Kidney capillary endothelial cell (primary cell): ENCODE measurements around the gene GUCD1.

Experiments
- DNase-seq: peaks from one replicate; pipeline ENCODE4 v3.0.0-alpha.2; 2018; ENCODE audit warnings: low spot score

Gene GUCD1

DNA sequence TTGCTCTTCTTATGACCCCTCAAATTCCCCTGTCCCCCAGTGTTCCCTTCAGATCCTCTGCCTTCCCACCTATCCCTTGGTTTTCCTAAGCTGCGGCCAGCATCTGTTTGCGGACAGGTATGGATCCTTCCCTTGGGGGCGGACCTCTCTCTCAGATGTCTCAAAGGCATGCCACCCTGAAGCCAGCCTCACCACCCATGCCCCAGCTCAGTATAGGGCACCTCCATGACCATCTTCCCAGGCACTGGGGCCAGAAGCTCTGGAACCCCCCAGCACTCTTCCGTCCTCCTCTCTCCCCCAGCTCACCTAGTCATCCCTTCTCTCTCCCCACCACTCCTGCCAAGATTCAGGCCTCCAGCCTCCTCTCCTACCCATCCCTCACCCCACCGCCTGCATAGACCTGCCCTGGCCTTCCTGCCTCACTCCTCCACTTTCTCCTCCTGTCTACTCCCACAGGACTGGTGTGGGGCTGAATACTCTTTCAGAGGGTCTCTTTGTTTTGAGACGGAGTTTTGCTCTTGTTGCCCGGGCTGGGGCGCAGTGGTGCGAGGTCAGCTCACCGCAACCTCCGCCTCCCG lies 35.7 kb upstream of the GUCD1 start:
- no peak for DNase-seq

- DNase-seq, result no peak
These were observed 34.6 kb upstream of the GUCD1 start for GRCh38 chr22:24589518-24590030.

- DNase-seq, result no peak
These were observed 34.0 kb upstream of the GUCD1 start for GRCh38 chr22:24588757-24589481.

DNA sequence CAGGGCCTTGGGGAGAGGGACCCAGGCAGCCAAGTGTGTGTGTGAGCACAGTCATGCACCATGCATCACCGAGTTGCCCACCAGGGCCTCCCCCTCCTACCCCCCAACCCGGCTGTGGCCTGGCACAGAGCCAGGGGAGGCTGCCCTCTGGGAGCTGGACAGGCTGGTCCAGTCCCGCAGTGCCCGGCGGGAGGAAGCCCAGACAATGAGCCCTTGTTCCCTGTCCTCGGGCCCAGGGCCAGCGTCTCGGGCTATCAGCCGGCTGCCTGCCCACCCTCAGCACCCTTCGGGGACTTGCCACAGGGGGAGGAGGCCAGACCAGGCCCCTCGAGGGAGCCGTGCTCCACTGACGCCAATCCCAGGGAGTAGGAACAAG lies 33.4 kb upstream of the GUCD1 start:
- DNase-seq, result no peak

DNA sequence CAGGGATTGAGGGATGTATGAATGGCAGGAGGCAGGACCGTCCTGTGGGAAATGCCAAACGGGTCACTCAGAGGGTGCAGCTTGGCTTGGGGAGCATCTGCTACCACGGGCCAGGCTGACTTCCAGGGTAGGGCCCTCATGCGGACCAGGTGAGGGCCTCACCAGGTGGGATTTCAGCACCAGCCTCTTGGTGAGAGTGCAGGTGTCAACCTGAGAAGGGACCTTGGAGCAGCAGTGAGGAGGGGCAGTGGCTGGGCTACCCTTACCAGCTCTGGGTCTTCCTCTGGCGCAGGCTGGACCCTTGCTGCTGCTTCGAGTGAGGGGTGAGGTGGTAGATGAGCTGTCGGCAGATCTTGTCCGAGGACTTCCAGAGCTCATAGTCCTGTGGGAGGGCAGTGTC lies 33.0 kb upstream of the GUCD1 start:
- no peak for DNase-seq

DNA sequence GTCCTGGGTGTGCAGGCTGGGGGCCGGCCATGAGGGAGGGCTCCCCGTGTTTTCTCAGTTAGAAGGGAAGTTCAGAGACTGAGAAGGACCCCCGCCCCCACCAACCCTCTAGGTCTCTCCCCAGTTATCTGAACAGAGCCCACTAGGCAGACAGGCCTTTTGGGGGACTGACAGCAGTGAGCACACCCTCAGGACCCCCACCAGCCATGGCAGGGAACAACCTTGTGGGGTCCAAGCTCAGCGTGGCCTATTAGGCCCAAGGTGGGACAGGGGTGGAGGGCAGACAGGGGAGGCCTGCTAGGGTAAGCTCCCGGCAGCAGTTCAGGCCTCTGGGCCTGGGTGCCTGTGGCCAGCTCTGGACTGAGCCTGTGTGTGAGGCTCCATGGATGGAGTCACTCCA lies 32.3 kb upstream of the GUCD1 start:
- no peak for DNase-seq

DNA sequence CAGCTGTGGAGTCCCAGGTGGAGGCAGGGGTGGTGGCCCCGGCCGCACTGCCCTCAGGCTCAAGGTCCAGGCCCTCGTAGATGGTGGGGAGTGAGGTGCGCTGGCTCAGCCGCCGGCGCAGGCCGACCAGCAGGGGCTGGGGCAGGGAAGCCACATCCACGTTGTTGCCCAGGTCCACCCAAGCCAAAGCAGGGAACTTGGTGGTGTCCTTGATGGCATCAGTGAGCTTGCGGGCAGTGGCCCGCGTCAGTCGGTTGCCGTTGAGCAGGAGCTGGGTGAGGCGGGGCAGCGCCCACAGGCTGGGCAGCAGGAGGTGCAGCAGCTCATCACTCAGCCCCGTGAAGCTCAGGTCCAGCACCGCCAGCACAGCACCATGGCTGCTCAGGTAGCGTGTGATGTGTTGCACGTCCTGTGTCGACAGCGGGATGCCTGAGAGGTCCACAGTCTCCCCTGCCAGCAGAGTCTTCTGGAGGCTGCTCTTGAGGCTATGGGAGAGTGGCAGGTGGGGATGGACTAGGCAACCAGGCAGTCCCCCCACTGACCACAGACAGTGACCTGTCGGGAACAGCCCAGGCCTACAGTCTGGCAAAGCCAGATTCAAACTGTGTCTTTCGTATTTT lies 31.1 kb upstream of the GUCD1 start:
- DNase-seq, result no peak

DNA sequence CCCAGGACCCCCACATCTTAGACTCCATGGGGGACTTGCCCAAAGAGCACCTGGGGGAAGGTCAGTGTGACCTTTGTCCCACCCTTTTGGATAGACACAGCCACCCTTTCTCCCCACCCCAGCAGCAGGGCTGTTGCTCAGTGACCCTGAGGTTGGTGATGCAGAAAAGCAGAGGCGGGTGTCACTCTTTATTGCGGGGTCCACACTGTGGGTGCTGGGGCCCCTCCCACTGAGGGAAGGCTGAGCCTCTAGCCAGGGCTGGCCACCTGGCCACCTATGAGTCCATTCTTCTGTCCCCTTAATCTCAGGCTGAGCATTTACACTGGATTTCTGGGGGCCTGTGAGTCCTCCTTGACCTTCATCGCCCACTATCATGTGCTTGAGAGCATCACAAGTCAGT lies 30.5 kb upstream of the GUCD1 start:
- no peak for DNase-seq

DNA sequence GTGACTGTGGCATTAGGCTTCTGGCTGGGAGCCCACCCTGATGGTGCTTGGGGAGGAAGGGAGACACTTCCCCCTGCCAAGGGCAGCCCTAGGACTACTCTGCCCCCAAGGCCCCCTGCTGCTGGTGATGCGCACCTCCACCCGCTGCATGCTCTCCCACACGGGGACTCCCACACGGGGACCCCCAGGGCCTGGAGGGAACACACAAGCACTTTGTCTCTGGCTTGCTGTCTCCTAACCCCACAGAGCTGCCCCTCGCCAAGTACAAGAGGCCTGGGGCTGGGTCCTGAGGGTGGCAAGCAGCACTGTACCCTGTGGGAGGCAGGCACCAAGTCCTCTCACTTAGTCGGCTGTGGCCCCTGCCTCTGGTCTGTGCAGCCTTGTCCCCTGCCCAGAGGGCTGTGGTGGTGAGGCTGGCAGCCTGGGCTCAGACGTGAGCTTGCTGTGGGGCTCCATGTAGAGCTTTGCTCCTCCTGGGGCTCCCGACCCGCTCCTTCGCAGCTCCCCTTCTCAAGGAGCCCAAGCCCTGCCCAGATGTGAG lies 30.0 kb upstream of the GUCD1 start:
- DNase-seq, result no peak

GRCh38 chr22:24584166-24584790 lies 29.3 kb upstream of the GUCD1 start:
- no peak for DNase-seq

DNA sequence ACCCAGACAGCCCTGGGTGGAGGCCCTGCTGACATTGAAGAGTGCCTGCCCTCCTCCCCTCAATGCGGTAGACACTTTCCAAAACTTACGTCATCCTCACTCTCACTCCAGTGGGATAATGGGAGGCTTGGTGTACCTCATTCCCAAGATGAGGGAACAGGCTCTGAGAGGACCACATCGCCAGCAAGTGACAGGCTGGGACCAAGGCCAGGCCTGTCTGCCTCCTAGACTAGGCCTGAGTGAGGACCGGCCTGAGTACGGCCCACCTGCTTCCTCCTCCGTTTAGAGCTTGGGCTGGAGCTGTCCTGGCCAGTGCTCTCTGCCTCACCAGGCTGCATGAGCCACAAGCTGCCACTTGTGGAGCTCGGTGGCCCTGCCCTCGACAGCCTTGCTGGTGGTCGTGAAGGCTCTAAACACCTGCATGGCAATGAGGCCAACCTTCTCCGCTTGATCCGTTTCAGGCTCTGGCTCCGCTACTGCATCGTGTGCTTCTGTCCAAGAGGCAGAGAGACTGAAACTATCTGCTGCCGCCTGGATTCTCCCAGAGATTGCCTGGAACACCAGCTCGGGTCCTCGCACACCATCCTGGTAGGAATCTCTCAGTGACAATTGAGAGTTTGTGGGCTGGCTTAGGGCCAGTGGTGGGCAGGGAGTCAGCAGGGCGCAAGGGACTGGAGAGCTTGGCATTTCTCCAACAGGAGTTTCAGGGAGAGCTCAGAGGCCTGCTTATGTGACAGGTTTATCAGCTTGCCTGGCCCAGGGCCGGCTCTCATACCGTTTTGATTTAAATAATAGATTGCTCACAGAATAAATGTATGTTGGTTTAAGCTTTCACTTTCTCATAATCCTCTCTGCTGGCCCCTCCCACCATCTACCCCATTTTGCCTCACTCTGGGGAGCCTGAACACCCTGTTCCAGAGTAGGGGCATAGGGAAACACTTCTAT lies 28.6 kb upstream of the GUCD1 start:
- no peak for DNase-seq

GRCh38 chr22:24582056-24582814 lies 27.3 kb upstream of the GUCD1 start:
- no peak for DNase-seq

DNA sequence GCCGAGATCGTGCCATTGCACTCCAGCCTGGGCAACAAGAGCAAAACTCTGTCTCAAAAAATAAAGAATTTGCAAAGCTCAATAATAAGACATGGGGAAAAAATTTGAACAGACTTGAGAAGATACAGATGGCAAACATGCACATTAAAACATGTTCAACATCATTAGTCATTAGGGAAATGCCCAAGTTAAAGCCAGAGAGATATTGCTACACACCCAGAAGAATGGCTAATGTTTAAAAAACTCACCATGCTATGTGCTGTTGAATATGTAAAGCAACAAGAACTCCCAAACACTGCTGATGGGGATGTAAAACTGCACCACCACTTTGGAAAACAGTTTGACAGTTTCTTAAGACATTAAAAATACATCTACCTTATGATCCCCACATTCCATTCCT lies 25.3 kb upstream of the GUCD1 start:
- no peak for DNase-seq

DNA sequence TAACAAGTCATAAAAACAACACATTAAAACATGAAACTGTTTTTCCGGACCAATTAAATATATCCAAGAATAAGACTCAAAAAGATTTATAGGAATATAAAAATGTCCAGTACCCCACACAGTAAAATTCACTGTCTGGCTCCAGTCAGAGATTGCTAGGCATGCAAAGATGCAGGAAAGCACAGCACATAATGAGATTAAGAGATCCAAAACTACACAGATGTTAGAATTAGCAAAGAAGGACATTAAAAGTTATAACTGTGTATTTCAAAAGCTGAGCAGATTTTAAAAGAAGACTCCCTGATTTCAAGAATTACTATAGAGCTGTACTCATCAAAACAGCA lies 24.3 kb upstream of the GUCD1 start:
- DNase-seq, result no peak

GRCh38 chr22:24578355-24579257 lies 23.7 kb upstream of the GUCD1 start:
- DNase-seq, result no peak

DNA sequence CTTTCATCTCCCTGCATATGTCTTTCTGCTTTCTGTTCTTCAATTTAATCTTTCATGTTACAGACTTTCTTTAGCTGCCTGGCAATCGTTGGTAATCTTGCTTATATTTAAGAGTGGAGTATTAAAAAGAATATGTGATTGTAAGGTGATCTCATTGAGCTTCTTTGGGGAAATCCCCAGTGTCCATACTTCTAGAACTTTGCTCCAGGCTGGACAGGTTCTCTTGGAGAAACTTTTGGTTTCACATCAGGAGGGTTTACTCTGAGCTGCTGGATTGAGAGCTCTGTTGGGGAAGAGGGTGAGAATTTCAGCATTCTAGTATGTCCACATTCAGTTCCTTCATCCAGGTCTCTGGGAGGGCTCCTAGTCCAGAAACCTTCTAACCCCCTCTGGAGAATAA lies 21.8 kb upstream of the GUCD1 start:
- DNase-seq, result no peak

GRCh38 chr22:24571266-24571665 lies 16.3 kb upstream of the GUCD1 start:
- no peak for DNase-seq

DNA sequence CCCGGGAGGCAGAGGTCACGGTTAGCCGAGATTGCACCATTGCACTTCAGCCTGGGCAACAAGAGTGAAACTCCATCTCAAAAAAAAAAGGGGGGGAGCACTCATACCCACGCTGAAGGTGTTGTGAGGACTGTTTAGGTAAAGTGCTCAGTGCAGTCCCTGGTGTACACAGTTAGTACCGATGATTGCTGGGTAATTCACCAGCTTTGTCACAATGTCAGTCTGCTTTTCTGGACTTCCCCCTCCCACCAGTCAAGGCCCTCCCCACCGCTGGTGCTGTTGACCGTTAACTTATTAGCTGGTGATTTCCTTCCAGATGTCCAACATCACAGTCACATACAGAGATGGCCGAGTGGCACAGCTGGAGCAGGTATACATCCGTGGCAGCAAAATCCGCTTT lies 12.7 kb upstream of the GUCD1 start:
- no peak for DNase-seq

DNA sequence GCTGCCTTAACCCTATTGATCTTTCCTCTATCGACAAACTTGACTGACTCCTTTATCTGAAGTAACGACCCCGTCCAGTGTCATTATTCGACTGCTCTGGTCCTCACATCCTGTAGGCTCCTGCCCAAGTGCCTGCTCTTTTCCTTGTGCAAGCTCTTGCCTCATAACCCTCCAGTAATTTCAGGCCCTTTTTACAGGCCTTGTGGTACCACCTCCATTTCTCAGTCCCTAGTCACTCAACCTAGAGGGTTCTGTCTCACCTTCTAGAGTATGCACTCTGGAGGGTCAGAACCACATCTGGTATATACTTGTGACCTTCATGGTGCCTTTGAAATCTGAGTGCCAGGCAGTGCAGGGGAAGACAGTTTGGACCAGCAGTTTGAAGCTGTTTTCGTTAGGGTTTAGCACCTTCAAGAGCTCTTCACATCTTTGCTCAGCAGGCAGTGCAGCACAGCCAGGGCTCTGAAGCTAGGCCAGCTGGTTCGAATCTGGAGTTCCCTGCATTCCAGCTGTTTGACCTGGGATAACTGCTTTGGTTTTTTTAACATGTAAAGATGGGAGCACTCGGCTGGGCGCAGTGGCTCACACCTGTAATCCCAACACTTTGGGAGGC lies 12.1 kb upstream of the GUCD1 start:
- no peak for DNase-seq

DNA sequence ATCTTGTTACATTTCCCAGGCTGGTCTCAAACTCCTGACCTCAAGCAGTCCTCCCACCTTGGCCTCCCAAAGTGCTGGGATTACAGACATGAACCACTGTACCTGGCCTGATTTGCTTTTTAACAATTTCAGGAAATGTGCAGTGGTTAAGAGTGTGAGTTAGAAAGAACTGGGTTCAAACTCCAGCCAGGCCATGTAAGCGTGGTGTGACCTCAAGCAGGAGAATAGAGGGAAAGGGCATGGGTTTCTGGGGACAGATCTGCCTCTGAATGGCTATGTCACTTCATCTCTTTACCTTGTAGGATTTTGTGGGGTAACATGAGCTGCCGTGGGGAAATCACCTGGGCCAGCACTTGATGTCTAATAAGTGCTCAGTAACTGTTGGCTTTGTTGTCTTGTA lies 10.1 kb upstream of the GUCD1 start:
- DNase-seq, result no peak
